ENCODE measurements around the gene CTSZ.
A peak's percentile ranks its signal among the peaks of the same experiment; 100 is the strongest.
"Not testable (repeated sequence)": the region's sequence is repeated elsewhere in the genome, so short reads cannot be mapped to it uniquely, and the experiment has no call there.

The CTSZ gene

GRCh38 chr20:58997141-58997770 is 9.8 kb downstream of the CTSZ start:
- no peak for DNase-seq (ENCODE audit: low read depth, low spot score)

GRCh38 chr20:58996226-58996611 is 10.8 kb downstream of the CTSZ start:
- no peak for DNase-seq (ENCODE audit: low read depth, low spot score)

DNA sequence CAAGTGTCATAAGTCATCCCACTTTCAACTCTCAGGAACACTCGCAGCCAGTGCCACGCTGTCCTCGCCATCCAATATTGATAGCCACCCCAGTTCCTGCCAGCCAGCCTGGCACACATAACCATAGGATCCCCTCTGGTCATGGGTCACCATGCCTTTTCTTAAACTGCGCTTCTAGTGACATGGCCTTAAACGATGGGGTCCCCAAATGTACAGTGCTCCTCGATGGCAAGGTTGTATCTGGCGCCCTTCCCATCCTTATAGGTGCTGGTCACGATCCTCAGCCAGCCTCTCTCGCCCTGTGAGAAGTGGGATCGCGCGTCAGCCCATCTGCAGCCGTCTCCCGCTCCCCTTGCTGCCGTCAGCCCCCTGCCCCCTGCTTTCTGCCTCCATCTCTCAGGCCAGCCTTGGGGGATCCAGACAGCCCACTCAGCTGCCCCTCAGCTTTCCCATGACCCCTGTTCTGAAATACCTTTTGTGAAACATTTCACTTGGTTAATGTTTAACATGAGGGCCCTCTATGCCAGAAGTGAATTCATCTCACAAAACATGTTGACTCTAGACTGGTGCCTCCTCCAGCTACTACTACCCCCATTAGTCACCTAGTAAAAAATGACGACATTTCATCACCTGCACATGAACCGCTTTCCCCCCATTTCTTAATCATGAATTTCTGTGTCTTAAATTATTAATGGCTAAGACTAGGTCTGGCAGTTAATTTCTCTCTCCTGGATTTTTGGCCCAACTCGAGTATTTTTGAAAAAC is 11.4 kb downstream of the CTSZ start:
- DNase-seq (ENCODE audit: low read depth, low spot score), result no peak

DNA sequence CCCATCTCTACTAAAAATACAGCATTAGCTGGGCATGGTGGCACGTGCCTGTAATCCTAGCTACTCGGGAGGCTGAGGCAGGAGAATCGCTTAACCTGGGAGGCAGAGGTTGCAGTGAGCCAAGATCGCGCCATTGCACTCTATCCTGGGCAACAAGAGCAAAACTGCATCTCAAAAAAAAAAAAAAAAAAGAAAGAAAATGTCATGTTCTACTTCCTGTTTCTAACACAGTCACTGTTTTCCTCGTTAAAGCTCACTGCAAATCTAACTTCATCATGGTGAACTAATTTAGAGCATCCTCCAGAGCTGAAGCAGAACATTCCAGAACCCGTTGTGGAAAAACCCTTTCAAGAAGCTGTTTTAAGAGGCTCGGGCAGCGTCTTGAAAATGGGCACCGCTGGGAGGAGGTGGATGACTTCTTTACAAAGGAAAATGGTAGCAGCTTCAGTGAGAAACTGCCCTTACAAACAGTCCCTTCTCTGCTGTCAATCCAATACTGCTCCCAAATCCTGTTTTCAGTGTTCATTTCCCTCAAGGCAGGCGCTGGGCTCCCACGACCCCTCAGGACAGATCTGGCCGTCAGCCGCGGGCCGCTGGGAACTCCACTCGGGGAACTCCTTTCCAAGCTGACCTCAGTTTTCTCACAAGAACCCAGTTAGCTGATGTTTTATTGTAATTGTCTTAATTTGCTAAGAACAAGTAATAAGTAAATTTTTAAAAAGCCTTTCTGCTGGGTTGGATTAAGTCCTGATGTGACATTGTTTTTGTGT is 12.5 kb downstream of the CTSZ start:
- peak; percentile 9 for DNase-seq (ENCODE audit: low read depth, low spot score)

GRCh38 chr20:58993332-58994248 is 13.5 kb downstream of the CTSZ start:
- DNase-seq (ENCODE audit: low read depth, low spot score), result no peak

- no peak for DNase-seq (ENCODE audit: low read depth, low spot score)
These were observed 14.1 kb downstream of the CTSZ start for GRCh38 chr20:58992911-58993310.

DNA sequence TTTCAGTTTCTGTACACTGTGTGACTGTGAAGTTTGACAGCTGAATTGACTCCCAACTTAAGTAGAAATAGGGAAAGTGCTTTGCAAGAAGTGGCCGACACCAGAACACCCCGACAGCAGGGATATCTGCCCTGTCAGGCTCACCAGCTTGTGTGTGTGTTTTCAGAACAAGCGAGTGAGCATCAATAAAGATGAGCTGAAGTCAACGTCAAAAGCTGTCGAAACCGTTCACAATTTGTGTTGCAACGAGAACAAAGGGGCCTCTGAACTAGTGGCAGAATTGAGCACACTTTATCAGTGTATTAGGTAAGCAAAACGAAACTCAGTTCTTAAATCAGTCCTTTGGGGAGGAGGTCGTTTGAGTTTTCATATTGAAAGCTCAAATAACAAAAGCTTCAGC is 15.3 kb downstream of the CTSZ start:
- DNase-seq (ENCODE audit: low read depth, low spot score), result no peak

DNA sequence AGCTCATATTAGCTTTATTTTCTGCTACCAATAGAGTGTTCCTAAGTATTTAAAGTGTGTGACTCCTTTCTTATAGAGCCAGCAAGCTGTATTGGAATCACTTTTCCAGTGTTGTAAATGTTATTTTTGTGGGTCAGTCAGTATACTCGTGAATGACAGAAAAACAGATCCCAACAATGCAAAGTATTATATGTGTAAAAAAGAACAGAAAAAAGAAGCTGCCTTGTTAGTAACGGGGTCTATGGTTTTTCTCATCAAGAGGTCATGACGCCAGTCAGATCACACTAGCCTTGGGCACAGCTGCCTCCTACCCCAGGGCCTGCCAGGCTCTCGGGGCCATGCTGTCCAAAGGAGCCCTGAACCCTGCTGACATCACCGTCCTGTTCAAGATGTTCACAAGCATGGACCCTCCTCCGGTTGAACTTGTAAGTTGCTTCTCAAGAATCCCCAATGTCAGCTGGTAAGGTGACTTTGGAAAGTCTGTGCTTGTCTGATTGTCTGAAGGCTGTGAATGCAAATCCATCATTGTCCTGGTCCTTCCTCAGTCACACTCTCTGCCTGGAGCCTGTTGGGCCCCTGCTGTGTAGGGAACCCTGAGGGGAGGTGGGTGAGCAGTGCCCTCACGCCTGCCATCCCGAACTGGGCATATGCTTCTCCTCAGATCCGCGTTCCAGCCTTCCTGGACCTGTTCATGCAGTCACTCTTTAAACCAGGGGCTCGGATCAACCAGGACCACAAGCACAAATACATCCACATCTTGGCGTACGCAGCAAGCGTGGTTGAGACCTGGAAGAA is 16.2 kb downstream of the CTSZ start:
- DNase-seq (ENCODE audit: low read depth, low spot score), result no peak

- DNase-seq (ENCODE audit: low read depth, low spot score), result no peak
These were observed 17.9 kb downstream of the CTSZ start for GRCh38 chr20:58989196-58989595.

GRCh38 chr20:58988565-58988882 is 18.5 kb downstream of the CTSZ start:
- DNase-seq (ENCODE audit: low read depth, low spot score), result no peak

DNA sequence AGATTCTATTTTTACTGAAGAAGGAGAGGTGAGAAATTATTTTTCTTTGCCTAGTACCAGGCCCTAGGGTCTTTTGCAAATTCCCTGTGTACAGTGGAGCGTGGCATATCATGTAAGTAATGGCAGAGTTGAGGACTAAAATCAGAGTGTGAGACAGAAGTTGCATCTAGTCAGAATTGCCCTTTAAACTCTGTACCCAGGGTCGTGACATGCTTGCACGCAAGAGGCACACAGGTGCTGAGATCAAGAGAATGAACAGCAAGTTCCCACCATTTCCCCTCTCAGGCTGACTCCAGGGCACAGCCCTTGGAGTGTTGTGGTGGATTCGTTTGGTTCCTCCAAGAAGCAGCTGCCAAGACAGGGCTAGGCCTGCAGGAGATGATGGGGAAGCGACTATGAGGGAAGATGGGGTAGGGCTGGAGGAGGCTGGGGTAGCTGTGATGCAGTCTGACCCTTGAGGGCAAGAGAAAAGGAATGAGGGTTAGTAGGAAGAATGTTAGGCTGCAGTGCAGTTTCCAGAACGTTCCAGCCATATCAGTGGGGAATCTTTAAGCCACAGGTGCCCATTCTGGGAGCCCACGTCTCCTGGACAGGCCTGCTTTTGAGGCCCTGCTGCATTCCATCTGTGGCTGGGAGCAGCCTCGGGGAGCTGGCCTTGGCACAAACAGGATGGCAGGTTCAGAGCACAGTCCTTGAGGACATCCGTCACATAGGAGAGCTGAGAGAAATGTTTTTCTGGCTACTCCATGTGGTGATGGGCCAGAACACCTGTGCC is 19.1 kb downstream of the CTSZ start:
- DNase-seq (ENCODE audit: low read depth, low spot score), result no peak

DNA sequence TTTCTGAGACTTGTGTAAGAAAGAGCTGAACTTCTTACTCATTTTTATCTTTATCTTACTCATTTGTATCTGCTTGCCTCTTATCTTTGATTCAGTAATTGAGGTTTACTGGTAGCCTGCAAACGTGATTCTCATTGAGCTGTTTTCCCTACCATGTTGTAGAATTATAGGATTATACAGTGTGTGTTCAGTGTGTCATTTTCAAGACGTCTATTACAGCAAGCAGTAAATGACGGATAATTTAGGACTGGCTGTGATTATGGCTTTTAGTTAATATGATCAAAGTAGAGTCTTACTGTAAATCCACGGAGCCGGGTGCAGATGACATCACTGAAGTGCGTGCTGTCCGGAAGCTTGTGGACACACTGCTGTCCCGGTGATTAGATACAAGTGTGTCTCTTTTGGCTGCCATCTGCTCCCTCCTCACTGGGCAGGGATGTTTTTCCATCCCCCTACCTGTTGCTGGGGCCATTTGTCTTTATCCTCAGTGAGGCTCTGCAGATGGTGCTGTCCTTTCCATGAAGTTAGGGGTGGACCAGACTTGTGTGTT is 20.0 kb downstream of the CTSZ start:
- no peak for DNase-seq (ENCODE audit: low read depth, low spot score)

- no peak for DNase-seq (ENCODE audit: low read depth, low spot score)
These were observed 20.6 kb downstream of the CTSZ start for GRCh38 chr20:58986286-58986967.

GRCh38 chr20:58985656-58986055 is 21.4 kb downstream of the CTSZ start:
- no peak for DNase-seq (ENCODE audit: low read depth, low spot score)

DNA sequence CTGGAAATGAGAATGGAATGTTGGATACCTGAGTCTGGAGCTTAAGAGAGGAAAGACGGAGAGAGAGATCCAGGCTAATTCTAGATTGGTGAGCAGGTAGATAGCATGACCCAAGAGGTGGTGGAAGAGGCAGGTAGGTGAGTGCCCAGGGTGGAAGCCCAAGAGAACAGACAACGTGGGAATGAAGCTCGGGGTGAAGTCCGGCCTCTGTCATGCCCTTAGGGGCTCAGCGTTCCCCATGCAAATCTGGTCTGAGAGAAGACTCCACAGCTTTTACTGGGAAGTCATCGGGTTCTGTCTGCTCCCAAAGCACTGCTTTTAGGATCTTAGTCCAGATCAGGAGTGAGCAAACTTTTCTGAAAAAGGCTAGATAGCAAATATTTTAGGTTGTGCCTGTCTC is 22.4 kb downstream of the CTSZ start:
- no peak for DNase-seq (ENCODE audit: low read depth, low spot score)

DNA sequence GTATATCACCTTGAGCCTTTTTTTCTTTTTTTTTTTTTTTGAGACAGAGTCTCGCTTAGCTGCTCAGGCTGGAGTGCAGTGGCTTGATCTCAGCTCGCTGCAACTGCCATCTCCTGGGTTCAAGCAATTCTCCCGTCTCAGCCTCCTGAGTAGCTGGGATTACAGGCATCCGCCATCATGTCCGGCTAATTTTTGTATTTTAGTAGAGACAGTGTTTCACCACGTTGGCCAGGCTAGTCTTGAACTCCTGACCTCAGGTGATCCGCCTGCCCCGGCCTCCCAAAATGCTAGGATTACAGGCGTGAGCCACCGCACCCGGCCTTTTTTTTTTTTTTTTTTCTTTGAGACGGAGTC is 24.0 kb downstream of the CTSZ start:
- DNase-seq (ENCODE audit: low read depth, low spot score), result not testable (repeated sequence)

DNA sequence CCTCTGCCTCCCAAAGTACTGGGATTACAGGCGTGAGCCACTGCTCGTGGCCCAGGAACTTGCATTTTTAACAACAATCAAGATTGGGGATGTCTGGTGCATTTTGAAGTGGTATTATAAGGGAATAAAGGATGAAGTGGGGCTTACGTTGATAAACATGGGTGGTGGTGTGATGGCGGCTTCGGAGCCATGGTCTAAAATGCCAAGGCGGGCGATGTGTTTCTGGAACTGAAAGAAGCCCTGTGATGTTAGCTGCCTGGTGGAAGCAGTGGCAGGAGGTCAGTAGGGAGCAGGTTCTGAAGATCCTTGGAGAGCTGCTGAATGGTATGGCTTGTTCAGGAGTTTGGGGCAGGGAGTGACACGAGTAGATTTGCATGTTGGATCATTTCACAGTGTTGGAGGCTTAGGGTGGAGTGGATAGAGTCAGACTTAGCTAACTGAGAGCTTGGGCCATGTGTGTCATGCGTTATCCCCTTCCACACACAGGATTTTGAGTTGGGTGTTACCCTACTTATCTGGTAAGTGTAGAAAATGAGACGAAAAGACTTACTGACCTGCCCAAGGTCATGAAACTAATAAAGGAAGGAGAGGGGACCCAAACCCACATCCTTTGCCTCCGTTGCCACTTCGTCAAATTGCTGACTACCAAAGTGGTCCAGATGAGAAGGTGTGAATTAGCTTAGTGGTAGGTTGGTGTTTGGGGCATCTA is 24.5 kb downstream of the CTSZ start:
- no peak for DNase-seq (ENCODE audit: low read depth, low spot score)

GRCh38 chr20:58981628-58982364 is 25.3 kb downstream of the CTSZ start:
- DNase-seq (ENCODE audit: low read depth, low spot score), result peak; percentile 44

Measured in ELF-1 (cell line).